Psoas muscle (tissue), 8 donors: ENCODE data around the gene FOLR2. TPM values are rescaled to one million over a fixed set of nuclear protein-coding genes. Genes with fewer than 3 reads are reported as not detected.
A peak's percentile ranks its signal among the peaks of the same experiment; 100 is the strongest.

Experiments
- ATAC-seq, 4 donors: fragments of 200-7000 bp; cut with Tn5 transposase; one replicate each; pipeline ENCODE4 v1.9.1; 2020; ENCODE audit warnings: moderate library complexity in 3 of 4, mild to moderate bottlenecking in 2 of 4
- DNase-seq, 2 donors: peaks; one replicate each; pipeline ENCODE4 v3.0.0-alpha.2; 2020
- H3K27ac ChIP-seq: fragments of 200-600 bp; one replicate; pipeline ENCODE4 v1.8.0; 2022
- H3K27me3 ChIP-seq, 3 donors: fragments of 200-600 bp in 1 of 3; one replicate each; pipeline versions ENCODE4 v1.6.1 to v1.8.0; 2013 to 2022; ENCODE audit warnings: low read length in 2 of 3, mild to moderate bottlenecking in 2 of 3, moderate library complexity in 1 of 3; ENCODE audit not compliant: insufficient read depth in 3 of 3
- H3K36me3 ChIP-seq, 2 donors: fragments of 200-600 bp in 1 of 2; one replicate each; pipeline versions ENCODE4 v1.6.1 to v1.8.0; 2013 to 2022; ENCODE audit warnings: low read depth in 1 of 2, mild to moderate bottlenecking in 1 of 2, moderate library complexity in 1 of 2; ENCODE audit not compliant: insufficient read depth in 1 of 2
- H3K4me1 ChIP-seq: fragments of 200-600 bp; one replicate; pipeline ENCODE4 v1.8.0; 2022
- H3K4me3 ChIP-seq: fragments of 200-600 bp; one replicate; pipeline ENCODE4 v1.8.0; 2022; ENCODE audit warnings: mild to moderate bottlenecking
- H3K9me3 ChIP-seq: fragments of 200-600 bp; one replicate; pipeline ENCODE4 v1.8.0; 2022
- CTCF ChIP-seq: fragments of 200-600 bp; IDR thresholded peaks from one replicate; pipeline ENCODE4 v1.8.0; 2022; ENCODE audit warnings: antibody characterized with exemption
- WGBS, 3 donors: extraction: QIAGEN DNeasy Blood & Tissue Kit; methylation state at CpG; one replicate each; pipeline versions ENCODE4 v1.1.6 to v1.1.7; 2013; 5-methylcytosine and 5-hydroxymethylcytosine counted together
- intact Hi-C, 2 donors: fragments of 100-400 bp; cut with DNase I; formaldehyde crosslinking; loops; one replicate each; pipeline versions ENCODE4 v1.11.0 to v1.14.2; 2022
- polyA plus RNA-seq, 3 donors: library from polyadenylated mRNA; stranded (reverse); fragments of 200-250 nt; gene quantifications; one replicate each; pipeline ENCODE4 v1.2.3, GENCODE V29; 2013
- total RNA-seq, 4 donors: library from RNA; stranded (reverse); fragmentation: NEBNext Ultra II Directional in 2 of 4; extraction: Animal tissue kit (Norgen Biotek cat#: 25700) in 2 of 4; gene quantifications; one replicate each; pipeline versions ENCODE4 v1.2.1 to v1.2.4, GENCODE V29; 2021 to 2023
- donor health status: healthy with polysubstance abuse.
- donor health status: DM: no; HTN: no; CAD: no; lungs with moderate emphysema.
- donor health status: Bipolar disorder and iron deficiency.
- donor health status: healthy.
- donor health status: DM: yes; HTN: yes; CAD: no.
- donor health status: DM: no; HTN: no; CAD: no.
- donor health status: DM: no; HTN: no; CAD: no.
- donor health status: DM: yes; HTN: yes; CAD: no.

Gene FOLR2
- total and polyA plus RNA-seq, 7 donors: 2.9 to 14.2 (median 5.3) TPM

- 58 to 76% (median 70%) methylated on average over 3 of the region's 3 CpGs for WGBS, 3 donors
- H3K36me3 ChIP-seq: no peaks in the 10 kb centered on the region
- H3K27ac ChIP-seq: no peak overlapping the region
- peaks cover 0 to 2% (median 0%) of the 10 kb centered on the region in 3 donors for H3K27me3 ChIP-seq
- H3K4me1 ChIP-seq: no peaks in the 10 kb centered on the region
- no peak for ATAC-seq
- H3K4me3 ChIP-seq: no peak overlapping the region
- no peaks in the 10 kb centered on the region for H3K9me3 ChIP-seq
- DNase-seq: no peak
- intact Hi-C loops: no loop called here
- no peak for TF ChIP-seq CTCF
Measured at GRCh38 chr11:72208281-72208680, 8.3 kb upstream of the FOLR2 start.

GRCh38 chr11:72209101-72209500 is 7.5 kb upstream of the FOLR2 start:
- Histone ChIP-seq H3K4me3 (no peak overlapping the region), H3K36me3 (no peaks in the 10 kb centered on the region), H3K4me1 (no peaks in the 10 kb centered on the region), H3K9me3 (no peaks in the 10 kb centered on the region), H3K27me3 (peaks cover 0 to 2% (median 0%) of the 10 kb centered on the region in 3 donors), H3K27ac (no peak overlapping the region)
- no peak for ATAC-seq
- no peak for TF ChIP-seq CTCF
- no peak for DNase-seq
- WGBS, 3 donors: 72 to 89% (median 78%) methylated on average over 4 of the region's 4 CpGs
- intact Hi-C loops: no loop called here

- H3K4me3 ChIP-seq: peak overlapping the region; percentile 22
- no peak for TF ChIP-seq CTCF
Measured at GRCh38 chr11:72217841-72218240, 1.2 kb downstream of the FOLR2 start.

GRCh38 chr11:72218251-72218745 is 1.7 kb downstream of the FOLR2 start:
- Histone ChIP-seq H3K36me3 (no peaks in the 10 kb centered on the region), H3K4me3 (peak overlapping the region; percentile 22), H3K27me3 (no peaks in the 10 kb centered on the region), H3K4me1 (peaks cover 6% of the 10 kb centered on the region), H3K27ac (no peak overlapping the region), H3K9me3 (no peaks in the 10 kb centered on the region)
- no peak for DNase-seq
- no peak for TF ChIP-seq CTCF
- ATAC-seq: no peak
- 84 to 93% (median 85%) methylated on average over 5 of the region's 5 CpGs for WGBS, 3 donors
- intact Hi-C loops: no loop called here

More at GRCh38 chr11:72217841-72218240, 1.2 kb downstream of the FOLR2 start:
- WGBS, 3 donors: 16 to 29% (median 29%) methylated on average over 2 of the region's 2 CpGs
- intact Hi-C loops: no loop called here
- DNase-seq (no peak), ATAC-seq (no peak)
- no peaks in the 10 kb centered on the region for H3K36me3 ChIP-seq
- H3K4me1 ChIP-seq: peaks cover 6% of the 10 kb centered on the region
- H3K9me3 ChIP-seq: no peaks in the 10 kb centered on the region
- no peaks in the 10 kb centered on the region for H3K27me3 ChIP-seq
- no peak overlapping the region for H3K27ac ChIP-seq
